ENCODE data around the gene RSKR.
"Not testable (repeated sequence)": the region's sequence is repeated elsewhere in the genome, so short reads cannot be mapped to it uniquely, and the experiment has no call there.

The RSKR gene

GRCh38 chr17:28576758-28577465 lies 37.1 kb downstream of the RSKR start, which contains the start of gene ALDOC:
ALDOC (minus strand) TSS chr17:28576895; CDS start chr17:28575532, 1,363 bp downstream.
- DNase-seq: peak; percentile 97 to 99

GRCh38 chr17:28576016-28576415 lies 38.0 kb downstream of the RSKR start:
- not testable (repeated sequence) for DNase-seq

- no peak for DNase-seq
Measured at GRCh38 chr17:28575126-28575795, 38.7 kb downstream of the RSKR start.

GRCh38 chr17:28574526-28574925 lies 39.5 kb downstream of the RSKR start:
- no peak for DNase-seq

- no peak for DNase-seq
Measured at GRCh38 chr17:28573966-28574480, 40.0 kb downstream of the RSKR start.

- no peak for DNase-seq
Measured at GRCh38 chr17:28573521-28573920, 40.5 kb downstream of the RSKR start.

- no peak for DNase-seq
Measured at GRCh38 chr17:28573040-28573380, 41.0 kb downstream of the RSKR start.

GRCh38 chr17:28572259-28573039 lies 41.5 kb downstream of the RSKR start:
- DNase-seq: no peak

GRCh38 chr17:28571361-28572122 lies 42.4 kb downstream of the RSKR start, which contains the start of gene PIGS:
PIGS (minus strand) TSS chr17:28571524; CDS start chr17:28571496, 28 bp downstream.
- peak; percentile 87 to 90 for DNase-seq

GRCh38 chr17:28570716-28571360 lies 43.1 kb downstream of the RSKR start:
- DNase-seq: peak; percentile 34 to 35

- no peak for DNase-seq
Measured at GRCh38 chr17:28569446-28569845, 44.5 kb downstream of the RSKR start.

GRCh38 chr17:28567604-28568003 lies 46.4 kb downstream of the RSKR start:
- DNase-seq: no peak

GRCh38 chr17:28563475-28563874 lies 50.5 kb downstream of the RSKR start:
- DNase-seq: no peak
